HEK293 (cell line): ENCODE data around the gene DHRS4.
"Not testable (repeated sequence)": the region's sequence is repeated elsewhere in the genome, so short reads cannot be mapped to it uniquely, and the experiment has no call there.

ENCODE experiments used
- CTCF ChIA-PET: fragments of 350-600 bp; formaldehyde crosslinking; extraction: SDS; loops from one replicate; lab custom pipeline; 2021; ENCODE audit warnings: antibody characterized with exemption; lab: Yijun Ruan, JAX
- POLR2A ChIA-PET: fragments of 300-600 bp; formaldehyde crosslinking; extraction: SDS; loops from one replicate; lab custom pipeline; 2020; ENCODE audit warnings: antibody characterized with exemption, inconsistent platforms; lab: Yijun Ruan, JAX
- H3K27ac ChIP-seq: fragments of 200-500 bp; sonication (Bioruptor generic); 2 replicates; pipeline ENCODE4 v1.5.1; 2014; ENCODE audit warnings: low read depth, low read length, control low read depth, inconsistent platforms; ENCODE audit errors: extremely low read depth
- H3K36me3 ChIP-seq, 2 experiments: fragments of 200-500 bp in 1 of 2; sonication (Bioruptor generic) in 1 of 2; 1 replicate in 1 of 2; 2 replicates in 1 of 2; pipeline ENCODE4 v1.5.1; 2014 to 2017; ENCODE audit warnings: inconsistent platforms in 2 of 2, low read length in 2 of 2; ENCODE audit not compliant: control insufficient read depth in 2 of 2, insufficient read depth in 1 of 2
- H3K4me1 ChIP-seq: fragments of 200-500 bp; sonication (Bioruptor generic); 2 replicates; pipeline ENCODE4 v1.5.1; 2014; ENCODE audit warnings: mild to moderate bottlenecking, low read length, inconsistent platforms; ENCODE audit not compliant: control insufficient read depth, insufficient read depth
- H3K4me3 ChIP-seq: 2 replicates; pipeline ENCODE4 v1.5.1; 2011; ENCODE audit warnings: low read depth, mild to moderate bottlenecking, control low read depth, low read length, moderate library complexity
- H3K9me3 ChIP-seq: fragments of 200-500 bp; sonication (Bioruptor generic); 2 replicates; pipeline ENCODE4 v1.5.1; 2014; ENCODE audit warnings: low read depth, low read length, inconsistent platforms; ENCODE audit not compliant: control insufficient read depth, insufficient read depth
- EGR2 ChIP-seq: fragments of 450-650 bp; formaldehyde crosslinking; IDR thresholded peaks from 2 replicates; pipeline ENCODE4 v1.5.1; 2016; ENCODE audit warnings: low read depth, missing biosample characterization, missing genetic modification characterization
- ELK4 ChIP-seq: IDR thresholded peaks from 2 replicates; pipeline ENCODE4 v1.6.1; 2011; ENCODE audit warnings: mild to moderate bottlenecking, low read depth, low read length, borderline replicate concordance
- GLIS1 ChIP-seq: fragments of 450-650 bp; formaldehyde crosslinking; IDR thresholded peaks from 2 replicates; pipeline ENCODE4 v1.5.1; 2016; ENCODE audit warnings: missing biosample characterization, missing genetic modification characterization
- OSR2 ChIP-seq: fragments of 450-650 bp; formaldehyde crosslinking; IDR thresholded peaks from 2 replicates; pipeline ENCODE4 v1.5.1; 2016; ENCODE audit warnings: missing biosample characterization, missing genetic modification characterization
- PATZ1 ChIP-seq: fragments of 450-650 bp; formaldehyde crosslinking; IDR thresholded peaks from 2 replicates; pipeline ENCODE4 v1.5.1; 2016; ENCODE audit warnings: missing biosample characterization, missing genetic modification characterization
- PRDM1 ChIP-seq: fragments of 450-650 bp; formaldehyde crosslinking; IDR thresholded peaks from 2 replicates; pipeline ENCODE4; 2016; ENCODE audit warnings: missing biosample characterization, missing genetic modification characterization
- SCRT1 ChIP-seq: fragments of 450-650 bp; formaldehyde crosslinking; IDR thresholded peaks from 2 replicates; pipeline ENCODE4 v1.5.1; 2016; ENCODE audit warnings: missing biosample characterization, missing genetic modification characterization, borderline replicate concordance
- SP7 ChIP-seq: fragments of 450-650 bp; formaldehyde crosslinking; IDR thresholded peaks from 2 replicates; pipeline ENCODE4 v1.5.1; 2016; ENCODE audit warnings: missing biosample characterization, missing genetic modification characterization
- ZEB2 ChIP-seq: fragments of 450-650 bp; formaldehyde crosslinking; IDR thresholded peaks from 2 replicates; pipeline ENCODE4 v1.5.1; 2016; ENCODE audit warnings: missing biosample characterization, missing genetic modification characterization
- ZFHX2 ChIP-seq: fragments of 450-650 bp; formaldehyde crosslinking; conservative IDR thresholded peaks from 2 replicates; pipeline ENCODE4 v1.5.1; 2016; ENCODE audit warnings: missing biosample characterization, missing genetic modification characterization
- ZFP3 ChIP-seq: fragments of 450-650 bp; formaldehyde crosslinking; IDR thresholded peaks from 2 replicates; pipeline ENCODE4 v1.5.1; 2016; ENCODE audit warnings: low read depth, missing biosample characterization, missing genetic modification characterization
- ZNF341 ChIP-seq: fragments of 450-650 bp; formaldehyde crosslinking; IDR thresholded peaks from 2 replicates; pipeline ENCODE4; 2016; ENCODE audit warnings: low read depth, missing biosample characterization, missing genetic modification characterization
- ZNF366 ChIP-seq: fragments of 450-650 bp; formaldehyde crosslinking; conservative IDR thresholded peaks from 2 replicates; pipeline ENCODE4 v1.5.1; 2016; ENCODE audit warnings: missing biosample characterization, missing genetic modification characterization
- ZNF398 ChIP-seq: fragments of 450-650 bp; formaldehyde crosslinking; IDR thresholded peaks from 2 replicates; pipeline ENCODE4 v1.5.1; 2017; ENCODE audit warnings: missing biosample characterization, missing genetic modification characterization
- ZNF501 ChIP-seq: fragments of 450-650 bp; formaldehyde crosslinking; IDR thresholded peaks from 2 replicates; pipeline ENCODE4 v1.5.1; 2016; ENCODE audit warnings: missing biosample characterization, missing genetic modification characterization
- ZNF521 ChIP-seq: fragments of 450-650 bp; formaldehyde crosslinking; IDR thresholded peaks from 2 replicates; pipeline ENCODE4 v1.5.1; 2017; ENCODE audit warnings: missing biosample characterization, mild to moderate bottlenecking, missing genetic modification characterization
- ZNF600 ChIP-seq: fragments of 450-650 bp; formaldehyde crosslinking; IDR thresholded peaks from 2 replicates; pipeline ENCODE4 v1.5.1; 2016; ENCODE audit warnings: missing biosample characterization, missing genetic modification characterization
- ZNF623 ChIP-seq: fragments of 450-650 bp; formaldehyde crosslinking; IDR thresholded peaks from 2 replicates; pipeline ENCODE4 v1.5.1; 2016; ENCODE audit warnings: missing biosample characterization, missing genetic modification characterization
- TF ChIP-seq, protein P1 (sequence below): fragments of 450-650 bp; formaldehyde crosslinking; optimal IDR thresholded peaks from 2 replicates; pipeline ENCODE3; 2016; ENCODE audit warnings: missing biosample characterization, mild to moderate bottlenecking, missing genetic modification characterization

The DHRS4 gene

GRCh38 chr14:24001679-24002078, 48.1 kb downstream of the DHRS4 start:
- H3K4me3 ChIP-seq, H3K4me1 ChIP-seq, H3K27ac ChIP-seq, H3K9me3 ChIP-seq, H3K36me3 ChIP-seq, CTCF ChIA-PET, POLR2A ChIA-PET: not testable (repeated sequence)

- H3K36me3 ChIP-seq, H3K4me3 ChIP-seq, H3K4me1 ChIP-seq, H3K9me3 ChIP-seq, H3K27ac ChIP-seq, CTCF ChIA-PET, POLR2A ChIA-PET: not testable (repeated sequence)
Observed at GRCh38 chr14:24006471-24006816, 52.9 kb downstream of the DHRS4 start.

DNA sequence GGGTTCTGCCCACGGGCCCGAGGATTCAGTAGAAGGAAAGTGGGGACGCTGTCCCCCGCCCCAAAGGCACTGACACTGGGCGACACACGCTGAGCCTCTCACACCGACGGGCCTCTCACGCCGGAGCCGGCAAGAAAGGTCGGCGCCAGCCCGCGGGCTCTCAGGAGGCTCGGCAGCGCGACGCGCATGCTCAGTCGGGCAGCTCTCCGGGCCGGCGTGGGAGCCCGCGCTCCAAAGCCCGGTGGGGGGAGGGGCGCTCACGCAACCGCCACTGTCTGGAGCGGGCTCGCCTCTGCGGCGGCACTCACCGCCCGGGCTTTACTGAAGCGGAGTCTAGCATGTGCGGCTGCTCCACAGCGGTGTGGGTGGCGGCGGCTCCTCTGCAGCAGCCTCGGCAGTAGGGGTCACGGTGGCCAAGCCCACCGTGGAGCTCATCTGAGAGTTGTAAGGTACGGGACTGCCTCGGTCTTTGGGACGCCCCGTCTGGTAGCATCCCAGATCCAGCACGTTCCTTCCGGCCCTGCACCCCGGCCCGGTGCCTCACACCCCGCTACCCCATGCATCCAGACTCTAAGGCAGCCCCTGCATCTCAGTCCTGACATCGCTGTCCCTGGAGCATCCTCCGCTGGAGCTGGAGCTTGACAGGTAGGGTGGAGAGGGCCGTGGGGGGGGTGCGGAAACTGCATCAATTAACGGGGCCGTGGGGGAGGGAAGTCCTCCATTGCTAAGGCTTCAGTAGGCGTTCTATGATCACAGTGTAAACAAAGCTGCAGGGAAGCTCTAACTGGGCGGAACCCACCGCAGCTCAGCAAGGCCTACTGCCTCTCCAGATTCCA, 53.5 kb downstream of the DHRS4 start:
- H3K9me3 ChIP-seq, H3K4me1 ChIP-seq, POLR2A ChIA-PET, H3K36me3 ChIP-seq: not testable (repeated sequence)
- Histone ChIP-seq H3K4me3 (peak overlapping the region; percentile 46), H3K27ac (peak overlapping the region; percentile 46; the same call in 1 of the 2 replicates)
- TF ChIP-seq, protein P1, sequence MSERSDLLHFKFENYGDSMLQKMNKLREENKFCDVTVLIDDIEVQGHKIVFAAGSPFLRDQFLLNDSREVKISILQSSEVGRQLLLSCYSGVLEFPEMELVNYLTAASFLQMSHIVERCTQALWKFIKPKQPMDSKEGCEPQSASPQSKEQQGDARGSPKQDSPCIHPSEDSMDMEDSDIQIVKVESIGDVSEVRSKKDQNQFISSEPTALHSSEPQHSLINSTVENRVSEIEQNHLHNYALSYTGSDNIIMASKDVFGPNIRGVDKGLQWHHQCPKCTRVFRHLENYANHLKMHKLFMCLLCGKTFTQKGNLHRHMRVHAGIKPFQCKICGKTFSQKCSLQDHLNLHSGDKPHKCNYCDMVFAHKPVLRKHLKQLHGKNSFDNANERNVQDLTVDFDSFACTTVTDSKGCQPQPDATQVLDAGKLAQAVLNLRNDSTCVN (tag by site-specific recombination), result peak; percentile 87
- 0 out of 2 replicates have a peak, but pooled peaks have one; percentile 41 for TF ChIP-seq PATZ1 (tag by site-specific recombination)
- peak; percentile 60 for TF ChIP-seq ZNF398 (tag by site-specific recombination)
- 0 out of 2 replicates have a peak, but pooled peaks have one; percentile 9 for TF ChIP-seq ZNF600 (tag by site-specific recombination)
- TF ChIP-seq ZNF341, result peak; percentile 39; the same call in 1 of the 2 replicates
- TF ChIP-seq OSR2 (tag by site-specific recombination), result peak; percentile 12; the same call in 1 of the 2 replicates
- TF ChIP-seq GLIS1 (tag by site-specific recombination), result peak; percentile 83
- peak; percentile 48; the same call in 1 of the 2 replicates for TF ChIP-seq ZEB2 (tag by site-specific recombination)
- 0 out of 2 replicates have a peak, but pooled peaks have one; percentile 16 for TF ChIP-seq SP7 (tag by site-specific recombination)
- TF ChIP-seq EGR2, result peak; percentile 80
- TF ChIP-seq ZFHX2 (tag by site-specific recombination), result peak; percentile 58
- CTCF ChIA-PET, result interaction anchor here (0.6 to 0.7 kb wide), 2 partner anchors 147 to 282 kb away, joined by 3 read pairs; no protein-coding TSS in a partner anchor

- no peak overlapping the region for H3K27ac ChIP-seq
- ChIA-PET CTCF (interaction anchor here (0.7 kb wide), 1 partner anchor 297 kb away, joined by 3 read pairs; the partner anchor contains the start of gene CIDEB), POLR2A (no interaction called here)
- TF ChIP-seq ZNF623 (tag by site-specific recombination), result no peak
- no peak for TF ChIP-seq ELK4
- TF ChIP-seq ZNF501 (tag by site-specific recombination), result no peak
- peak; percentile 100 for TF ChIP-seq PRDM1
- TF ChIP-seq ZNF521 (tag by site-specific recombination), result no peak
- TF ChIP-seq ZNF366 (tag by site-specific recombination), result peak; percentile 84
- no peak for TF ChIP-seq ZFP3 (tag by site-specific recombination)
- no peak for TF ChIP-seq SCRT1 (tag by site-specific recombination)
Observed at GRCh38 chr14:24011051-24011450, 57.5 kb downstream of the DHRS4 start.

More at GRCh38 chr14:24011051-24011450, 57.5 kb downstream of the DHRS4 start:
- Histone ChIP-seq H3K36me3 (no peaks in the 10 kb centered on the region), H3K9me3 (no peaks in the 10 kb centered on the region), H3K4me3 (no peak overlapping the region), H3K4me1 (0 out of 2 replicates have a peak, but pooled peaks cover 4% of the 10 kb centered on the region)
